Measurements from ENCODE around the gene RRBP1. TPM values are rescaled to one million over a fixed set of nuclear protein-coding genes. Genes with fewer than 3 reads are reported as not detected.

RRBP1 gene
- total RNA-seq, 4 donors from 2014 or later = 76.5 to 162 (median 83.9) TPM

GRCh38 chr20:17701826-17702225 is 19.8 kb upstream of the RRBP1 start:
- DNase-seq (ENCODE audit: low spot score in 2 of 2) = no peak
- H3K36me3 ChIP-seq = no peaks in the 10 kb centered on the region
- no peaks in the 10 kb centered on the region for H3K4me1 ChIP-seq
- no peaks in the 10 kb centered on the region for H3K9me3 ChIP-seq
- no peak for TF ChIP-seq POLR2A (IDR thresholded peaks at IDR 0.05)
- no peak for TF ChIP-seq CTCF (IDR thresholded peaks at IDR 0.05)
- no peak overlapping the region for H3K27ac ChIP-seq
- H3K27me3 ChIP-seq = no peaks in the 10 kb centered on the region
- WGBS, 2 donors = 78 to 86% methylated on average over 4 of the region's 4 CpGs
- no peak overlapping the region for H3K4me3 ChIP-seq

GRCh38 chr20:17700637-17701036 is 18.6 kb upstream of the RRBP1 start:
- no peak overlapping the region for H3K27ac ChIP-seq
- TF ChIP-seq POLR2A (IDR thresholded peaks at IDR 0.05) = no peak
- no peak for TF ChIP-seq CTCF (IDR thresholded peaks at IDR 0.05)
- no peak for TF ChIP-seq EP300 (IDR thresholded peaks at IDR 0.05)
- 85 to 91% methylated on average over 7 of the region's 7 CpGs for WGBS, 2 donors
- no peak for DNase-seq (ENCODE audit: low spot score in 2 of 2)
- H3K27me3 ChIP-seq = no peaks in the 10 kb centered on the region
- H3K9me3 ChIP-seq = no peaks in the 10 kb centered on the region
- H3K36me3 ChIP-seq = no peaks in the 10 kb centered on the region
- no peaks in the 10 kb centered on the region for H3K4me1 ChIP-seq
- H3K4me3 ChIP-seq = no peak overlapping the region

- WGBS, 2 donors = 67 to 75% methylated on average over 2 to 3 of the region's 3 CpGs
- Histone ChIP-seq H3K27me3 (peaks cover 0 to 2% of the 10 kb centered on the region in 2 donors), H3K27ac (no peak within 1 kb of the TSS), H3K9me3 (no peaks in the 10 kb centered on the region), H3K36me3 (no peaks in the 10 kb centered on the region), H3K4me3 (no peak within 1 kb of the TSS), H3K4me1 (no peaks in the 10 kb centered on the region)
- TF ChIP-seq EP300 (IDR thresholded peaks at IDR 0.05) (no peak), POLR2A (IDR thresholded peaks at IDR 0.05) (no peak), CTCF (IDR thresholded peaks at IDR 0.05) (no peak)
- DNase-seq (ENCODE audit: low spot score in 2 of 2) = no peak
Observed at GRCh38 chr20:17699931-17700351, 17.9 kb upstream of the RRBP1 start, which contains the start of gene BANF2. BANF2 (plus strand) TSS chr20:17699966; CDS start chr20:17725026, 25,060 bp downstream.

- Histone ChIP-seq H3K27ac (no peak overlapping the region), H3K4me1 (no peaks in the 10 kb centered on the region), H3K9me3 (no peaks in the 10 kb centered on the region), H3K4me3 (no peak overlapping the region), H3K27me3 (peaks cover 0 to 9% of the 10 kb centered on the region in 2 donors), H3K36me3 (no peaks in the 10 kb centered on the region)
- TF ChIP-seq CTCF (IDR thresholded peaks at IDR 0.05) (no peak), EP300 (IDR thresholded peaks at IDR 0.05) (no peak), POLR2A (IDR thresholded peaks at IDR 0.05) (no peak)
- 47 to 57% methylated on average over 5 of the region's 5 CpGs for WGBS, 2 donors
- no peak for DNase-seq (ENCODE audit: low spot score in 2 of 2)
Observed at GRCh38 chr20:17698384-17698783, 16.3 kb upstream of the RRBP1 start.

GRCh38 chr20:17697171-17697570 is 15.1 kb upstream of the RRBP1 start:
- Histone ChIP-seq H3K27ac (no peak overlapping the region), H3K4me1 (no peaks in the 10 kb centered on the region), H3K9me3 (no peaks in the 10 kb centered on the region), H3K4me3 (no peak overlapping the region), H3K27me3 (peaks cover 0 to 13% of the 10 kb centered on the region in 2 donors), H3K36me3 (no peaks in the 10 kb centered on the region)
- DNase-seq (ENCODE audit: low spot score in 2 of 2) = no peak
- TF ChIP-seq POLR2A (IDR thresholded peaks at IDR 0.05) (no peak), CTCF (IDR thresholded peaks at IDR 0.05) (no peak), EP300 (IDR thresholded peaks at IDR 0.05) (no peak)
- 83 to 92% methylated on average over 1 of the region's 1 CpG for WGBS, 2 donors
